Hepatocyte (in vitro differentiated cells): ENCODE data around the gene FAM20C.

Experiments used
- CTCF ChIP-seq: fragments of 200-600 bp; sonication (generic); IDR thresholded peaks from 2 replicates; pipeline ENCODE4 v1.5.1; 2016; ENCODE audit warnings: antibody characterized with exemption, mild to moderate bottlenecking; ENCODE audit not compliant: poor library complexity
- EZH2 ChIP-seq: fragments of 200-600 bp; sonication (generic); IDR thresholded peaks from 2 replicates; pipeline ENCODE4 v1.6.1; 2016; ENCODE audit warnings: antibody characterized with exemption, mild to moderate bottlenecking, borderline replicate concordance
- EZH2phosphoT487 ChIP-seq: fragments of 200-600 bp; sonication (generic); IDR thresholded peaks from one replicate; pipeline ENCODE4 v1.6.1; 2018; ENCODE audit warnings: antibody characterized with exemption, mild to moderate bottlenecking, low read depth, moderate library complexity; ENCODE audit not compliant: unreplicated experiment, severe bottlenecking

DNA sequence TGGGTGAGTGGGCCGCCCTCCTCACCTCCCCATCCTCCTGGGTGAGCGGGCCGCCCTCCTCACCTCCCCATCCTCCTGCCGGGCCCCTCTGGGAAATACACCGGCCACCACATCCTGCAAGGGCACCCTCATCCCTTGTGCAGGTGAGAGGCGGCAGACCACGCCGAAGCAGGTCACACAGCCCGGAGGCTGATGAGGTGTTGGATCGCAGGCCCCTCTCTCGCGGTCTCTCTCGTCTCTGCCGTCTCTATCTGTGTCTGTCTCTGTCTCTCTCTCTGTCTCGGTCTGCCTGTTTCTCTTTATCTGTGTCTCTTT lies 66.8 kb downstream of the FAM20C start:
- no peak for TF ChIP-seq CTCF
- no peak for TF ChIP-seq EZH2
- TF ChIP-seq EZH2phosphoT487: no peak
